ENCODE results near the gene ADGRF5. TPM values are rescaled to one million over a fixed set of nuclear protein-coding genes. Genes with fewer than 3 reads are reported as not detected.

ADGRF5 gene
- total RNA-seq, 3 donors from 2014 or later: 22.5 to 43.4 (median 41.6) TPM

GRCh38 chr6:46923476-46923875 is 1.7 kb upstream of the ADGRF5 start:
- TF ChIP-seq, protein P1, sequence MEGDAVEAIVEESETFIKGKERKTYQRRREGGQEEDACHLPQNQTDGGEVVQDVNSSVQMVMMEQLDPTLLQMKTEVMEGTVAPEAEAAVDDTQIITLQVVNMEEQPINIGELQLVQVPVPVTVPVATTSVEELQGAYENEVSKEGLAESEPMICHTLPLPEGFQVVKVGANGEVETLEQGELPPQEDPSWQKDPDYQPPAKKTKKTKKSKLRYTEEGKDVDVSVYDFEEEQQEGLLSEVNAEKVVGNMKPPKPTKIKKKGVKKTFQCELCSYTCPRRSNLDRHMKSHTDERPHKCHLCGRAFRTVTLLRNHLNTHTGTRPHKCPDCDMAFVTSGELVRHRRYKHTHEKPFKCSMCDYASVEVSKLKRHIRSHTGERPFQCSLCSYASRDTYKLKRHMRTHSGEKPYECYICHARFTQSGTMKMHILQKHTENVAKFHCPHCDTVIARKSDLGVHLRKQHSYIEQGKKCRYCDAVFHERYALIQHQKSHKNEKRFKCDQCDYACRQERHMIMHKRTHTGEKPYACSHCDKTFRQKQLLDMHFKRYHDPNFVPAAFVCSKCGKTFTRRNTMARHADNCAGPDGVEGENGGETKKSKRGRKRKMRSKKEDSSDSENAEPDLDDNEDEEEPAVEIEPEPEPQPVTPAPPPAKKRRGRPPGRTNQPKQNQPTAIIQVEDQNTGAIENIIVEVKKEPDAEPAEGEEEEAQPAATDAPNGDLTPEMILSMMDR (IDR thresholded peaks at IDR 0.05): no peak
- TF ChIP-seq POLR2A (IDR thresholded peaks at IDR 0.05): no peak
- TF ChIP-seq POLR2AphosphoS5 (IDR thresholded peaks at IDR 0.05): no peak
- H3K27me3 ChIP-seq: no peaks in the 10 kb centered on the region
- H3K4me3 ChIP-seq: no peak overlapping the region
- no peaks in the 10 kb centered on the region for H3K9me3 ChIP-seq
- no peak for DNase-seq (ENCODE audit: low spot score in 2 of 2)
- H3K4me1 ChIP-seq: peaks cover 0 to 6% of the 10 kb centered on the region in 2 donors
- H3K27ac ChIP-seq: peak overlapping the region in 1 of 2 donors; percentile 63
- no peaks in the 10 kb centered on the region for H3K36me3 ChIP-seq
- intact Hi-C loops (cut with DNase I; ENCODE audit: low total_unique reads): loop anchor here (10.0 kb wide), 1 partner anchor 381 kb away; the partner anchor contains the start of gene TNFRSF21

DNA sequence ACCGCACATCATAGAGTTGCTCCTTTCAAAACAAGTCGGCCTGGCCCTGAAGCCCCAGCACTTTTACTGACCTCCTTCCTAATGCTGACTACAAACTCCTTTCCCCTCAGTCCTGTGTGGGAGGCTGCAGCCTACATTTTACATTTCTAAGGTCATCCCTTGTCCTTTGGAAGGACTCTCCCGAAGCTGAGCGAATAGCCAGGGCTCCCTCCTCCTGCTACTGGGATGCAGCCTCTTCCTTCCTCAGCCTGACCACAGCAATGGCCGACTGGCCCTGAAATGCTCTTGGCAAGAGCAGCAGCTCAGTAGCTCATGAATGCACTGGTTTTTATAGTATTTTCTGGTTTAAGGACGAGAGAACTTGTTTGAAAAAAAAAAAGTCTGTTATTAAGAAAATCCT is 679 bp downstream of the ADGRF5 start:
- intact Hi-C loops (cut with DNase I; ENCODE audit: low total_unique reads): loop anchor here (10.0 kb wide), 1 partner anchor 384 kb away; the partner anchor contains the start of gene TNFRSF21
- TF ChIP-seq, protein P1 (IDR thresholded peaks at IDR 0.05): no peak
- no peak for TF ChIP-seq POLR2AphosphoS5 (IDR thresholded peaks at IDR 0.05)
- no peak for TF ChIP-seq POLR2A (IDR thresholded peaks at IDR 0.05)
- DNase-seq (ENCODE audit: low spot score in 2 of 2): no peak
- no peaks in the 10 kb centered on the region for H3K9me3 ChIP-seq
- H3K4me1 ChIP-seq: no peaks in the 10 kb centered on the region
- H3K27me3 ChIP-seq: no peaks in the 10 kb centered on the region
- peak overlapping the region; percentile 19 to 53 (median 30) for H3K4me3 ChIP-seq
- H3K36me3 ChIP-seq: no peaks in the 10 kb centered on the region
- peak overlapping the region; percentile 16 to 83 for H3K27ac ChIP-seq

DNA sequence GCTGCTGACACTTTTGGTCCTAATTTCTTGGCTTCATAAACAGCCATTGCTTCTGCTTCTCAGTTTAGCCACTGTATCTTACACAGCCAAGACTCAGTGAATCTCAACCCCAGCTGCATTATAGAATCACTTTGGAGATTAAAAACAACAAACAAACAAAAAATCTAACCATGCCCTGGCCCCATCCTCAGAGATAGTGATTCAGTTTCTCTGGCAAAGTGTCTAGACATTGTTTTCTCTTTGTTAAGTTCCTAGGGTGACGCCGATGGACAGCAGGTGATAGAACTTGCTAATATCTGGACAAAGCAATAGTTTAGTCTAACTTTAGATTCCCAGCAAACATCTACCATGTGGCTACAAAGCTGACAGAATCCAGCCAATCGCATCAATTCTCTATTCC is 2.9 kb downstream of the ADGRF5 start:
- Histone ChIP-seq H3K9me3 (no peaks in the 10 kb centered on the region), H3K4me1 (no peaks in the 10 kb centered on the region), H3K4me3 (peak overlapping the region in 1 of 3 donors; percentile 6), H3K27ac (peak overlapping the region in 1 of 2 donors; percentile 20), H3K36me3 (no peaks in the 10 kb centered on the region), H3K27me3 (no peaks in the 10 kb centered on the region)
- TF ChIP-seq POLR2A (IDR thresholded peaks at IDR 0.05) (no peak), POLR2AphosphoS5 (IDR thresholded peaks at IDR 0.05) (no peak)
- TF ChIP-seq, protein P1 (IDR thresholded peaks at IDR 0.05): no peak
- no peak for DNase-seq (ENCODE audit: low spot score in 2 of 2)
- intact Hi-C loops (cut with DNase I; ENCODE audit: low total_unique reads): no loop called here

GRCh38 chr6:46917002-46917545 is 4.7 kb downstream of the ADGRF5 start:
- intact Hi-C loops (cut with DNase I; ENCODE audit: low total_unique reads): no loop called here
- Histone ChIP-seq H3K27me3 (no peaks in the 10 kb centered on the region), H3K4me1 (no peaks in the 10 kb centered on the region), H3K4me3 (no peak overlapping the region), H3K36me3 (no peaks in the 10 kb centered on the region), H3K27ac (peak overlapping the region in 1 of 2 donors; percentile 26), H3K9me3 (no peaks in the 10 kb centered on the region)
- no peak for DNase-seq (ENCODE audit: low spot score in 2 of 2)
- TF ChIP-seq POLR2A (IDR thresholded peaks at IDR 0.05) (no peak), POLR2AphosphoS5 (IDR thresholded peaks at IDR 0.05) (no peak)
- TF ChIP-seq, protein P1 (IDR thresholded peaks at IDR 0.05): no peak

GRCh38 chr6:46915866-46916265 is 5.9 kb downstream of the ADGRF5 start:
- no peak for TF ChIP-seq POLR2A (IDR thresholded peaks at IDR 0.05)
- no peak for TF ChIP-seq POLR2AphosphoS5 (IDR thresholded peaks at IDR 0.05)
- TF ChIP-seq, protein P1 (IDR thresholded peaks at IDR 0.05): no peak
- no peaks in the 10 kb centered on the region for H3K9me3 ChIP-seq
- H3K4me1 ChIP-seq: no peaks in the 10 kb centered on the region
- no peak overlapping the region for H3K4me3 ChIP-seq
- no peak overlapping the region for H3K27ac ChIP-seq
- intact Hi-C loops (cut with DNase I; ENCODE audit: low total_unique reads): no loop called here
- no peak for DNase-seq (ENCODE audit: low spot score in 2 of 2)
- H3K36me3 ChIP-seq: no peaks in the 10 kb centered on the region
- H3K27me3 ChIP-seq: no peaks in the 10 kb centered on the region
